ENCODE measurements around the gene TNIP2. TPM values are rescaled to one million over a fixed set of nuclear protein-coding genes. Genes with fewer than 3 reads are reported as not detected.

TNIP2 gene
- total and polyA plus RNA-seq, 2 donors (not counting 1 experiment from before 2014, with no cell fraction given) = 47.6 to 71.9 TPM

DNA sequence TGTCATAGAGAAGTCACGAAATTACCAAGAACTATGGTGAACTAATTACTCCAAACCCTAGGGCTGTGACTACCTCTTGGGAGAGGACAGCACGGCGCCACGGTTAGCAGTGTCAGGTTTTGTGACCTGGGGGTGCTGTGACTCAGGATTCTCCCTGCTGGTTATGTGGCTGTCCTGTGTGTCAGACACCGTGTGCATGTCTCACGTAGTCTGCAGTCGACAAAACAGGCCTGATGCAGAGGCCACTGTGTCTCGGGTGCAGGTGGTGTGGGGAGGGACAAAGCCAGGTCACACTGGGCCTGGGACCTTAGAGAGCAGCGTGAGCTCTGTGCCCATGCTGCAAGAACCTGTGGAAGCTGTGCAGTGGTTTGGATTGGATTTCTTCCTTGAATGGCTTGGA is 34.1 kb downstream of the TNIP2 start:
- Histone ChIP-seq H3K9me3 (ENCODE audit: control extremely low read depth in 1 of 3, control insufficient read depth in 2 of 3, insufficient read depth in 1 of 3, low read length in 2 of 3) (no peaks in the 10 kb centered on the region), H3K27me3 (replicated peaks in 1 of 4; ENCODE audit: control extremely low read depth in 1 of 4, control insufficient read depth in 3 of 4, insufficient read depth in 4 of 4, low read length in 3 of 4) (no peaks in the 10 kb centered on the region), H3K9ac (ENCODE audit: low read length) (no peak overlapping the region), H3K79me2 (ENCODE audit: control insufficient read depth, insufficient read depth, low read length) (no peaks in the 10 kb centered on the region), H3K4me2 (replicated peaks; ENCODE audit: low read depth, low read length, poor library complexity, severe bottlenecking) (no peak overlapping the region), H2AFZ (ENCODE audit: insufficient read depth, low read depth, low read length, poor library complexity, severe bottlenecking) (no peak overlapping the region), H3K36me3 (replicated peaks in 1 of 2; ENCODE audit: control extremely low read depth in 1 of 2, control insufficient read depth in 1 of 2, extremely low read depth in 1 of 2, insufficient read depth in 2 of 2, low read length in 1 of 2) (peaks cover 0 to 47% of the 10 kb centered on the region in 2 experiments), H3K4me1 (ENCODE audit: control insufficient read depth in 2 of 2, insufficient read depth in 2 of 2, low read length in 2 of 2) (no peaks in the 10 kb centered on the region), H3K27ac (ENCODE audit: low read length in 2 of 2) (no peak overlapping the region), H3K4me3 (ENCODE audit: control extremely low read depth in 1 of 5, extremely low read depth in 1 of 5, insufficient read depth in 1 of 5, low read depth in 2 of 5, low read length in 4 of 5) (no peak overlapping the region), H4K20me1 (ENCODE audit: control insufficient read depth, insufficient read depth, low read length, poor library complexity, severe bottlenecking) (no peaks in the 10 kb centered on the region)
- ATAC-seq (ENCODE audit: low read depth) = no peak
- intact Hi-C loops (cut with micrococcal nuclease) = no loop called here
- TF ChIP-seq EZH2 (IDR thresholded peaks at IDR 0.05; ENCODE audit: borderline replicate concordance, insufficient read depth, low read depth, low read length, poor library complexity, severe bottlenecking) = no peak
- TF ChIP-seq, protein P1, sequence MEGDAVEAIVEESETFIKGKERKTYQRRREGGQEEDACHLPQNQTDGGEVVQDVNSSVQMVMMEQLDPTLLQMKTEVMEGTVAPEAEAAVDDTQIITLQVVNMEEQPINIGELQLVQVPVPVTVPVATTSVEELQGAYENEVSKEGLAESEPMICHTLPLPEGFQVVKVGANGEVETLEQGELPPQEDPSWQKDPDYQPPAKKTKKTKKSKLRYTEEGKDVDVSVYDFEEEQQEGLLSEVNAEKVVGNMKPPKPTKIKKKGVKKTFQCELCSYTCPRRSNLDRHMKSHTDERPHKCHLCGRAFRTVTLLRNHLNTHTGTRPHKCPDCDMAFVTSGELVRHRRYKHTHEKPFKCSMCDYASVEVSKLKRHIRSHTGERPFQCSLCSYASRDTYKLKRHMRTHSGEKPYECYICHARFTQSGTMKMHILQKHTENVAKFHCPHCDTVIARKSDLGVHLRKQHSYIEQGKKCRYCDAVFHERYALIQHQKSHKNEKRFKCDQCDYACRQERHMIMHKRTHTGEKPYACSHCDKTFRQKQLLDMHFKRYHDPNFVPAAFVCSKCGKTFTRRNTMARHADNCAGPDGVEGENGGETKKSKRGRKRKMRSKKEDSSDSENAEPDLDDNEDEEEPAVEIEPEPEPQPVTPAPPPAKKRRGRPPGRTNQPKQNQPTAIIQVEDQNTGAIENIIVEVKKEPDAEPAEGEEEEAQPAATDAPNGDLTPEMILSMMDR (IDR thresholded peaks at IDR 0.05) = no peak
- Mint-ChIP-seq H3K27ac (no peak overlapping the region), H3K27me3 (no peaks in the 10 kb centered on the region), H3K4me1 (peaks cover 2% of the 10 kb centered on the region), H3K4me3 (no peak overlapping the region), H3K9me3 (ENCODE audit: insufficient read depth) (no peaks in the 10 kb centered on the region)
- 98% methylated on average over 8 of the region's 9 CpGs for WGBS (ENCODE audit: insufficient coverage)
- DNase-seq = no peak
- ChIA-PET CTCF (no interaction called here), POLR2A (no interaction called here)

DNA sequence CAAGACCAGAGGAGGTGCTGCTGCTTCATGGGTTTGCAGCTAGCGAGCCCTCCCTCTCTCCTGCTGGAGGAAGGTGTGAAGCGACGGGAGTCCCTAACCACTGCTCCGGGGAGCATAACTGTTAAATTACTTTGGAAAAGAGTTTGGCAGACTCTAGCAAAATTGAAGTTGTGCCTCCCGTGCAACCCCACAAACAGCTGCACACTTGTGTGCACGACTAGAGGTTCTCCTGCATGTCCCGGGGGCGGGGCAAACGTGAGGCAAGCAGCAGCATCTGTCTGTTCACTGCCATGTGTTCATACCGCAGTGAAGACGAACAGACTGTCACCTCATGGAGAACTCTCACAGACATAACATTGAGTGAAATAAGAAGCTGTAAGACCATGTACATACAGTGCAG is 34.5 kb downstream of the TNIP2 start:
- H4K20me1 ChIP-seq (ENCODE audit: control insufficient read depth, insufficient read depth, low read length, poor library complexity, severe bottlenecking) = no peaks in the 10 kb centered on the region
- ATAC-seq (ENCODE audit: low read depth) = no peak
- DNase-seq = no peak
- ChIA-PET POLR2A (interaction anchor here (0.7 kb wide), 1 partner anchor 121 kb away, joined by 3 read pairs; no protein-coding TSS in a partner anchor), CTCF (no interaction called here)
- TF ChIP-seq, protein P1 (IDR thresholded peaks at IDR 0.05) = no peak
- TF ChIP-seq EZH2 (IDR thresholded peaks at IDR 0.05; ENCODE audit: borderline replicate concordance, insufficient read depth, low read depth, low read length, poor library complexity, severe bottlenecking) = no peak
- WGBS (ENCODE audit: insufficient coverage) = 90% methylated on average over 8 of the region's 11 CpGs
- no peak overlapping the region for H3K9ac ChIP-seq (ENCODE audit: low read length)
- H3K27me3 Mint-ChIP-seq = no peaks in the 10 kb centered on the region
- no peak overlapping the region for H3K27ac ChIP-seq (ENCODE audit: low read length in 2 of 2)
- H3K9me3 Mint-ChIP-seq (ENCODE audit: insufficient read depth) = no peaks in the 10 kb centered on the region
- H3K4me3 Mint-ChIP-seq = no peak overlapping the region
- H3K36me3 ChIP-seq (replicated peaks in 1 of 2; ENCODE audit: control extremely low read depth in 1 of 2, control insufficient read depth in 1 of 2, extremely low read depth in 1 of 2, insufficient read depth in 2 of 2, low read length in 1 of 2) = peaks cover 0 to 51% of the 10 kb centered on the region in 2 experiments
- no peak overlapping the region for H3K27ac Mint-ChIP-seq
- no peak overlapping the region for H2AFZ ChIP-seq (ENCODE audit: insufficient read depth, low read depth, low read length, poor library complexity, severe bottlenecking)
- H3K4me1 Mint-ChIP-seq = peaks cover 2% of the 10 kb centered on the region
- no peaks in the 10 kb centered on the region for H3K9me3 ChIP-seq (ENCODE audit: control extremely low read depth in 1 of 3, control insufficient read depth in 2 of 3, insufficient read depth in 1 of 3, low read length in 2 of 3)
- H3K4me1 ChIP-seq (ENCODE audit: control insufficient read depth in 2 of 2, insufficient read depth in 2 of 2, low read length in 2 of 2) = no peaks in the 10 kb centered on the region
- H3K4me2 ChIP-seq (replicated peaks; ENCODE audit: low read depth, low read length, poor library complexity, severe bottlenecking) = no peak overlapping the region
- H3K4me3 ChIP-seq (ENCODE audit: control extremely low read depth in 1 of 5, extremely low read depth in 1 of 5, insufficient read depth in 1 of 5, low read depth in 2 of 5, low read length in 4 of 5) = no peak overlapping the region
- no peaks in the 10 kb centered on the region for H3K27me3 ChIP-seq (replicated peaks in 1 of 4; ENCODE audit: control extremely low read depth in 1 of 4, control insufficient read depth in 3 of 4, insufficient read depth in 4 of 4, low read length in 3 of 4)
- no peaks in the 10 kb centered on the region for H3K79me2 ChIP-seq (ENCODE audit: control insufficient read depth, insufficient read depth, low read length)
- intact Hi-C loops (cut with micrococcal nuclease) = no loop called here
